WTC11 (cell line): ENCODE measurements around the gene IL1RAPL2. TPM values are rescaled to one million over a fixed set of nuclear protein-coding genes. Genes with fewer than 3 reads are reported as not detected.

Source experiments
- ATAC-seq: fragments of 200-7000 bp; cut with Tn5 transposase; 2 replicates; pipeline ENCODE4 v1.10.0; 2021; ENCODE audit warnings: mild to moderate bottlenecking, moderate library complexity
- CTCF ChIA-PET: fragments of 300-600 bp; sonication (Branson Sonifier 250); formaldehyde crosslinking; loops from one replicate; lab custom pipeline; 2021; ENCODE audit warnings: antibody characterized with exemption; lab: Charles Lee
- POLR2A ChIA-PET: fragments of 350-600 bp; sonication (Branson Sonifier 250); formaldehyde crosslinking; loops from one replicate; lab custom pipeline; 2021; ENCODE audit warnings: antibody characterized with exemption; lab: Charles Lee
- DNase-seq: peaks from one replicate; pipeline ENCODE4 v3.0.0; 2021; ENCODE audit warnings: low spot score
- H3K27ac Mint-ChIP-seq: 2 replicates; pipeline ENCODE4 v1.8.0; 2021; ENCODE audit warnings: mixed read lengths
- H3K27me3 Mint-ChIP-seq: 2 replicates; pipeline ENCODE4 v1.8.0; 2021; ENCODE audit warnings: low read depth, mild to moderate bottlenecking, moderate library complexity, mixed read lengths
- H3K36me3 Mint-ChIP-seq: 2 replicates; pipeline ENCODE4 v1.8.0; 2021; ENCODE audit warnings: mixed read lengths
- H3K4me1 Mint-ChIP-seq: 2 replicates; pipeline ENCODE4 v1.8.0; 2022; ENCODE audit warnings: mixed read lengths
- H3K4me3 Mint-ChIP-seq: 2 replicates; pipeline ENCODE4 v1.8.0; 2021; ENCODE audit warnings: mild to moderate bottlenecking, moderate library complexity, mixed read lengths
- H3K9me3 Mint-ChIP-seq: 2 replicates; pipeline ENCODE4 v1.8.0; 2021; ENCODE audit warnings: mixed read lengths
- ATF1 ChIP-seq: sonication (generic); formaldehyde crosslinking; IDR thresholded peaks from 2 replicates; pipeline ENCODE4 v1.8.1; 2023; ENCODE audit warnings: mild to moderate bottlenecking, moderate library complexity, missing genetic modification reagents
- ELF4 ChIP-seq: sonication (generic); formaldehyde crosslinking; IDR thresholded peaks from 2 replicates; pipeline ENCODE4 v1.8.1; 2022; ENCODE audit warnings: low read depth, mild to moderate bottlenecking, moderate library complexity, missing genetic modification reagents
- EMX1 ChIP-seq: fragments of 250-450 bp; sonication (Bioruptor Pico); IDR thresholded peaks from 2 replicates; pipeline ENCODE4 v1.8.0; 2021; ENCODE audit warnings: mild to moderate bottlenecking
- ETV6 ChIP-seq: sonication (generic); formaldehyde crosslinking; IDR thresholded peaks from 2 replicates; pipeline ENCODE4 v1.8.1; 2022; ENCODE audit warnings: mild to moderate bottlenecking, missing genetic modification reagents
- FOXK1 ChIP-seq: sonication (generic); formaldehyde crosslinking; IDR thresholded peaks from 2 replicates; pipeline ENCODE4 v1.8.0; 2022; ENCODE audit warnings: mild to moderate bottlenecking, moderate library complexity, missing genetic modification reagents
- FOXP1 ChIP-seq: sonication (generic); formaldehyde crosslinking; IDR thresholded peaks from 2 replicates; pipeline ENCODE4 v1.8.0; 2022; ENCODE audit warnings: missing genetic modification reagents, mild to moderate bottlenecking, moderate library complexity, borderline replicate concordance
- IRF2 ChIP-seq: sonication (generic); formaldehyde crosslinking; IDR thresholded peaks from 2 replicates; pipeline ENCODE4 v1.8.0; 2022; ENCODE audit warnings: low read depth, missing genetic modification reagents, borderline replicate concordance
- MYBL2 ChIP-seq: sonication (generic); formaldehyde crosslinking; IDR thresholded peaks from 2 replicates; pipeline ENCODE4 v1.8.1; 2023; ENCODE audit warnings: mild to moderate bottlenecking, moderate library complexity, missing genetic modification reagents
- NFE2L1 ChIP-seq: sonication (generic); formaldehyde crosslinking; IDR thresholded peaks from 2 replicates; pipeline ENCODE4 v1.8.1; 2023; ENCODE audit warnings: missing genetic modification reagents
- NR1H2 ChIP-seq: sonication (generic); formaldehyde crosslinking; IDR thresholded peaks from 2 replicates; pipeline ENCODE4 v1.9.0; 2021; ENCODE audit warnings: mild to moderate bottlenecking, moderate library complexity, missing genetic modification reagents
- NR3C1 ChIP-seq: sonication (generic); formaldehyde crosslinking; conservative IDR thresholded peaks from 2 replicates; pipeline ENCODE4 v1.8.1; 2023; ENCODE audit warnings: low read depth, mild to moderate bottlenecking, missing genetic modification reagents
- RORB ChIP-seq: fragments of 250-450 bp; sonication (Bioruptor Pico); IDR thresholded peaks from 2 replicates; pipeline ENCODE4 v1.9.0; 2021; ENCODE audit warnings: mild to moderate bottlenecking
- SMAD4 ChIP-seq: sonication (generic); formaldehyde crosslinking; IDR thresholded peaks from 2 replicates; pipeline ENCODE4 v1.8.0; 2022; ENCODE audit warnings: mild to moderate bottlenecking, missing genetic modification reagents
- SP1 ChIP-seq: sonication (generic); formaldehyde crosslinking; conservative IDR thresholded peaks from 2 replicates; pipeline ENCODE4 v1.8.1; 2022; ENCODE audit warnings: missing genetic modification reagents
- TCF7 ChIP-seq: sonication (generic); formaldehyde crosslinking; IDR thresholded peaks from 2 replicates; pipeline ENCODE4 v1.8.0; 2022; ENCODE audit warnings: mild to moderate bottlenecking, low read depth, missing genetic modification reagents, moderate library complexity
- TEAD4 ChIP-seq: sonication (generic); formaldehyde crosslinking; IDR thresholded peaks from 2 replicates; pipeline ENCODE4 v1.8.0; 2022; ENCODE audit warnings: mild to moderate bottlenecking, missing genetic modification reagents
- ZNF138 ChIP-seq: sonication (generic); formaldehyde crosslinking; conservative IDR thresholded peaks from 2 replicates; pipeline ENCODE4 v1.8.1; 2022; ENCODE audit warnings: mild to moderate bottlenecking, moderate library complexity, missing genetic modification reagents
- total RNA-seq: library from RNA; stranded (reverse); gene quantifications from 3 replicates; pipeline ENCODE4 v1.2.3, GENCODE V29; 2021
- TF ChIP-seq, protein P1 (sequence below): sonication (generic); formaldehyde crosslinking; IDR thresholded peaks from 2 replicates; pipeline ENCODE4 v1.8.0; 2022; ENCODE audit warnings: mild to moderate bottlenecking, missing genetic modification reagents
- TF ChIP-seq, protein P2 (sequence below): sonication (generic); formaldehyde crosslinking; IDR thresholded peaks from 2 replicates; pipeline ENCODE4 v1.8.1; 2023; ENCODE audit warnings: mild to moderate bottlenecking, missing genetic modification reagents, borderline replicate concordance
- TF ChIP-seq, protein P3 (sequence below): sonication (generic); formaldehyde crosslinking; IDR thresholded peaks from 2 replicates; pipeline ENCODE4 v1.8.1; 2022; ENCODE audit warnings: mild to moderate bottlenecking, missing genetic modification reagents, moderate library complexity, borderline replicate concordance
- TF ChIP-seq, protein P4 (sequence below): sonication (generic); formaldehyde crosslinking; IDR thresholded peaks from 2 replicates; pipeline ENCODE4 v1.8.1; 2023; ENCODE audit warnings: mild to moderate bottlenecking, missing genetic modification reagents, moderate library complexity
- TF ChIP-seq, protein P5 (sequence below): fragments of 250-450 bp; sonication (Bioruptor Pico); IDR thresholded peaks from 2 replicates; pipeline ENCODE4 v1.9.0; 2021; ENCODE audit warnings: mild to moderate bottlenecking
- TF ChIP-seq, protein P6 (sequence below): fragments of 250-450 bp; sonication (Bioruptor Pico); IDR thresholded peaks from 2 replicates; pipeline ENCODE4 v1.9.0; 2021; ENCODE audit warnings: mild to moderate bottlenecking
- TF ChIP-seq, protein P7 (sequence below): fragments of 200-600 bp; IDR thresholded peaks from 2 replicates; pipeline ENCODE4 v1.8.0; 2022; ENCODE audit warnings: antibody characterized with exemption

IL1RAPL2 gene
- total RNA-seq, 1 experiment from 2014 or later, result 0.09 TPM

DNA sequence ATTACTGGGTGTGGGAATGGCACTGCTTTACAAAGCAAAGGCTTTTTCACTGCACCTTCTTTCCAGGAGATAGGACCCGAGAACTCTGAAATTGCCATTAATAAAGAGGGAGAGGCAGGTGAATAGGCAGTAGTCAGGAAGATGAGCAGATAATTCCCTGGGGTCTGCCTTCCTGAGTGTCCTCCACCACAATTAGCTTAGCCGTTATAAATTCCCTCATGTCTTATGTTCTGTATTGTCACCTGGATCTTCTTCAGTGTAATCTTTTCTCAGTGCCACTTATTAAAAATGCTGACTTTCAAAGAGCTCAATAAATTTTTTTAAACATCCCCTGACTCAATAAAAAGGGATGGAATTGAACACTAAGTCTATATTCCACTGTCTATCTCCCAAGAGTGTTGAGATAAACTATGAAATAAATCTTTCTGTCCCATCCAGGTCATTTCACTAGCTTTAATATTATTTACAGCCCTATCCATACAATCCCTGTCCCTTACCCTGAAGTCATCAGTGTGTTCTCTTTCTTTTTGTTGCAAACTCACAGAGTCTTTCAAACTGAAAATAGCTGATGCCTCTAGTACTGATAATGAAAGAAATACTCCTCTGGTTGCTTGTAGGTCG is 984.2 kb downstream of the IL1RAPL2 start:
- no peak for TF ChIP-seq IRF2
- no peak for TF ChIP-seq NR1H2
- TF ChIP-seq FOXK1 (CRISPR knock-in tag), result no peak
- TF ChIP-seq, protein P1, sequence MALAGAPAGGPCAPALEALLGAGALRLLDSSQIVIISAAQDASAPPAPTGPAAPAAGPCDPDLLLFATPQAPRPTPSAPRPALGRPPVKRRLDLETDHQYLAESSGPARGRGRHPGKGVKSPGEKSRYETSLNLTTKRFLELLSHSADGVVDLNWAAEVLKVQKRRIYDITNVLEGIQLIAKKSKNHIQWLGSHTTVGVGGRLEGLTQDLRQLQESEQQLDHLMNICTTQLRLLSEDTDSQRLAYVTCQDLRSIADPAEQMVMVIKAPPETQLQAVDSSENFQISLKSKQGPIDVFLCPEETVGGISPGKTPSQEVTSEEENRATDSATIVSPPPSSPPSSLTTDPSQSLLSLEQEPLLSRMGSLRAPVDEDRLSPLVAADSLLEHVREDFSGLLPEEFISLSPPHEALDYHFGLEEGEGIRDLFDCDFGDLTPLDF (CRISPR knock-in tag), result no peak
- TF ChIP-seq, protein P2, sequence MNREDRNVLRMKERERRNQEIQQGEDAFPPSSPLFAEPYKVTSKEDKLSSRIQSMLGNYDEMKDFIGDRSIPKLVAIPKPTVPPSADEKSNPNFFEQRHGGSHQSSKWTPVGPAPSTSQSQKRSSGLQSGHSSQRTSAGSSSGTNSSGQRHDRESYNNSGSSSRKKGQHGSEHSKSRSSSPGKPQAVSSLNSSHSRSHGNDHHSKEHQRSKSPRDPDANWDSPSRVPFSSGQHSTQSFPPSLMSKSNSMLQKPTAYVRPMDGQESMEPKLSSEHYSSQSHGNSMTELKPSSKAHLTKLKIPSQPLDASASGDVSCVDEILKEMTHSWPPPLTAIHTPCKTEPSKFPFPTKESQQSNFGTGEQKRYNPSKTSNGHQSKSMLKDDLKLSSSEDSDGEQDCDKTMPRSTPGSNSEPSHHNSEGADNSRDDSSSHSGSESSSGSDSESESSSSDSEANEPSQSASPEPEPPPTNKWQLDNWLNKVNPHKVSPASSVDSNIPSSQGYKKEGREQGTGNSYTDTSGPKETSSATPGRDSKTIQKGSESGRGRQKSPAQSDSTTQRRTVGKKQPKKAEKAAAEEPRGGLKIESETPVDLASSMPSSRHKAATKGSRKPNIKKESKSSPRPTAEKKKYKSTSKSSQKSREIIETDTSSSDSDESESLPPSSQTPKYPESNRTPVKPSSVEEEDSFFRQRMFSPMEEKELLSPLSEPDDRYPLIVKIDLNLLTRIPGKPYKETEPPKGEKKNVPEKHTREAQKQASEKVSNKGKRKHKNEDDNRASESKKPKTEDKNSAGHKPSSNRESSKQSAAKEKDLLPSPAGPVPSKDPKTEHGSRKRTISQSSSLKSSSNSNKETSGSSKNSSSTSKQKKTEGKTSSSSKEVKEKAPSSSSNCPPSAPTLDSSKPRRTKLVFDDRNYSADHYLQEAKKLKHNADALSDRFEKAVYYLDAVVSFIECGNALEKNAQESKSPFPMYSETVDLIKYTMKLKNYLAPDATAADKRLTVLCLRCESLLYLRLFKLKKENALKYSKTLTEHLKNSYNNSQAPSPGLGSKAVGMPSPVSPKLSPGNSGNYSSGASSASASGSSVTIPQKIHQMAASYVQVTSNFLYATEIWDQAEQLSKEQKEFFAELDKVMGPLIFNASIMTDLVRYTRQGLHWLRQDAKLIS (CRISPR knock-in tag), result no peak
- TF ChIP-seq ELF4 (CRISPR knock-in tag), result no peak
- no peak for TF ChIP-seq FOXP1
- no peak for TF ChIP-seq RORB (CRISPR knock-in tag)
- TF ChIP-seq, protein P3, sequence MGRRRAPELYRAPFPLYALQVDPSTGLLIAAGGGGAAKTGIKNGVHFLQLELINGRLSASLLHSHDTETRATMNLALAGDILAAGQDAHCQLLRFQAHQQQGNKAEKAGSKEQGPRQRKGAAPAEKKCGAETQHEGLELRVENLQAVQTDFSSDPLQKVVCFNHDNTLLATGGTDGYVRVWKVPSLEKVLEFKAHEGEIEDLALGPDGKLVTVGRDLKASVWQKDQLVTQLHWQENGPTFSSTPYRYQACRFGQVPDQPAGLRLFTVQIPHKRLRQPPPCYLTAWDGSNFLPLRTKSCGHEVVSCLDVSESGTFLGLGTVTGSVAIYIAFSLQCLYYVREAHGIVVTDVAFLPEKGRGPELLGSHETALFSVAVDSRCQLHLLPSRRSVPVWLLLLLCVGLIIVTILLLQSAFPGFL (CRISPR knock-in tag), result no peak
- no peak for TF ChIP-seq EMX1 (CRISPR knock-in tag)
- no peak for TF ChIP-seq NFE2L1
- no peak for TF ChIP-seq TCF7
- TF ChIP-seq, protein P4, sequence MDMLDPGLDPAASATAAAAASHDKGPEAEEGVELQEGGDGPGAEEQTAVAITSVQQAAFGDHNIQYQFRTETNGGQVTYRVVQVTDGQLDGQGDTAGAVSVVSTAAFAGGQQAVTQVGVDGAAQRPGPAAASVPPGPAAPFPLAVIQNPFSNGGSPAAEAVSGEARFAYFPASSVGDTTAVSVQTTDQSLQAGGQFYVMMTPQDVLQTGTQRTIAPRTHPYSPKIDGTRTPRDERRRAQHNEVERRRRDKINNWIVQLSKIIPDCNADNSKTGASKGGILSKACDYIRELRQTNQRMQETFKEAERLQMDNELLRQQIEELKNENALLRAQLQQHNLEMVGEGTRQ (CRISPR knock-in tag), result no peak
- no peak for TF ChIP-seq TEAD4 (CRISPR knock-in tag)
- Mint-ChIP-seq H3K27ac (no peak overlapping the region), H3K9me3 (no peaks in the 10 kb centered on the region), H3K36me3 (no peaks in the 10 kb centered on the region), H3K4me3 (no peak overlapping the region), H3K4me1 (peaks cover 16% of the 10 kb centered on the region), H3K27me3 (no peaks in the 10 kb centered on the region)
- ATAC-seq (no peak), DNase-seq (no peak)
- ChIA-PET POLR2A (no interaction called here), CTCF (no interaction called here)

DNA sequence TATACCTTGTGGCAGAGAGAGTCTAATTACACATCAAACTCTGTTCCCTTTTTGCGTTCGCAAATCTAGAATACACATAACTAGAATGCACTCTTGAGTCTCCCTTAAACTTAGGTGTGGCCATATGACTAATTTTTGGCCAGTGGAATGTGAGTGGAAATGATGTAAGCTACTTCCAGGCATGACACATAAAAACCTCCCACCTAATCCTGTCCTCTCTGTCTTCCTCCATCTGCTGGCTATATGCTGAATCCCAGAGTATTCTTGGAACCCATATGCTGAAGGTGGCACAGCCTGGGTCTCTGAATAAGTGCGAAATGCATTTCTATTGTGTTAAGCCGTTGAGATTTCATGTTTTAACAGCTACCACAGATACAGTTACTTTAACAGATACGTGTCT is 986.4 kb downstream of the IL1RAPL2 start:
- no peaks in the 10 kb centered on the region for H3K36me3 Mint-ChIP-seq
- no peak for ATAC-seq
- POLR2A ChIA-PET, result no interaction called here
- no peaks in the 10 kb centered on the region for H3K27me3 Mint-ChIP-seq
- H3K4me1 Mint-ChIP-seq, result 0 out of 2 replicates have a peak, but pooled peaks cover 3% of the 10 kb centered on the region
- no peak for DNase-seq
- no peak overlapping the region for H3K4me3 Mint-ChIP-seq
- H3K9me3 Mint-ChIP-seq, result no peaks in the 10 kb centered on the region
- CTCF ChIA-PET, result no interaction called here
- H3K27ac Mint-ChIP-seq, result no peak overlapping the region
- no peak for TF ChIP-seq SMAD4 (CRISPR knock-in tag)
- no peak for TF ChIP-seq RORB (CRISPR knock-in tag)
- TF ChIP-seq IRF2, result no peak
- no peak for TF ChIP-seq NR3C1 (CRISPR knock-in tag)
- TF ChIP-seq, protein P5, sequence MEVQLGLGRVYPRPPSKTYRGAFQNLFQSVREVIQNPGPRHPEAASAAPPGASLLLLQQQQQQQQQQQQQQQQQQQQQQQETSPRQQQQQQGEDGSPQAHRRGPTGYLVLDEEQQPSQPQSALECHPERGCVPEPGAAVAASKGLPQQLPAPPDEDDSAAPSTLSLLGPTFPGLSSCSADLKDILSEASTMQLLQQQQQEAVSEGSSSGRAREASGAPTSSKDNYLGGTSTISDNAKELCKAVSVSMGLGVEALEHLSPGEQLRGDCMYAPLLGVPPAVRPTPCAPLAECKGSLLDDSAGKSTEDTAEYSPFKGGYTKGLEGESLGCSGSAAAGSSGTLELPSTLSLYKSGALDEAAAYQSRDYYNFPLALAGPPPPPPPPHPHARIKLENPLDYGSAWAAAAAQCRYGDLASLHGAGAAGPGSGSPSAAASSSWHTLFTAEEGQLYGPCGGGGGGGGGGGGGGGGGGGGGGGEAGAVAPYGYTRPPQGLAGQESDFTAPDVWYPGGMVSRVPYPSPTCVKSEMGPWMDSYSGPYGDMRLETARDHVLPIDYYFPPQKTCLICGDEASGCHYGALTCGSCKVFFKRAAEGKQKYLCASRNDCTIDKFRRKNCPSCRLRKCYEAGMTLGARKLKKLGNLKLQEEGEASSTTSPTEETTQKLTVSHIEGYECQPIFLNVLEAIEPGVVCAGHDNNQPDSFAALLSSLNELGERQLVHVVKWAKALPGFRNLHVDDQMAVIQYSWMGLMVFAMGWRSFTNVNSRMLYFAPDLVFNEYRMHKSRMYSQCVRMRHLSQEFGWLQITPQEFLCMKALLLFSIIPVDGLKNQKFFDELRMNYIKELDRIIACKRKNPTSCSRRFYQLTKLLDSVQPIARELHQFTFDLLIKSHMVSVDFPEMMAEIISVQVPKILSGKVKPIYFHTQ (CRISPR knock-in tag), result no peak
- TF ChIP-seq ETV6 (CRISPR knock-in tag), result no peak
- TF ChIP-seq ATF1 (CRISPR knock-in tag), result no peak
- TF ChIP-seq, protein P6, sequence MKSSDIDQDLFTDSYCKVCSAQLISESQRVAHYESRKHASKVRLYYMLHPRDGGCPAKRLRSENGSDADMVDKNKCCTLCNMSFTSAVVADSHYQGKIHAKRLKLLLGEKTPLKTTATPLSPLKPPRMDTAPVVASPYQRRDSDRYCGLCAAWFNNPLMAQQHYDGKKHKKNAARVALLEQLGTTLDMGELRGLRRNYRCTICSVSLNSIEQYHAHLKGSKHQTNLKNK (CRISPR knock-in tag), result no peak
- TF ChIP-seq EMX1 (CRISPR knock-in tag), result no peak
- TF ChIP-seq, protein P7, sequence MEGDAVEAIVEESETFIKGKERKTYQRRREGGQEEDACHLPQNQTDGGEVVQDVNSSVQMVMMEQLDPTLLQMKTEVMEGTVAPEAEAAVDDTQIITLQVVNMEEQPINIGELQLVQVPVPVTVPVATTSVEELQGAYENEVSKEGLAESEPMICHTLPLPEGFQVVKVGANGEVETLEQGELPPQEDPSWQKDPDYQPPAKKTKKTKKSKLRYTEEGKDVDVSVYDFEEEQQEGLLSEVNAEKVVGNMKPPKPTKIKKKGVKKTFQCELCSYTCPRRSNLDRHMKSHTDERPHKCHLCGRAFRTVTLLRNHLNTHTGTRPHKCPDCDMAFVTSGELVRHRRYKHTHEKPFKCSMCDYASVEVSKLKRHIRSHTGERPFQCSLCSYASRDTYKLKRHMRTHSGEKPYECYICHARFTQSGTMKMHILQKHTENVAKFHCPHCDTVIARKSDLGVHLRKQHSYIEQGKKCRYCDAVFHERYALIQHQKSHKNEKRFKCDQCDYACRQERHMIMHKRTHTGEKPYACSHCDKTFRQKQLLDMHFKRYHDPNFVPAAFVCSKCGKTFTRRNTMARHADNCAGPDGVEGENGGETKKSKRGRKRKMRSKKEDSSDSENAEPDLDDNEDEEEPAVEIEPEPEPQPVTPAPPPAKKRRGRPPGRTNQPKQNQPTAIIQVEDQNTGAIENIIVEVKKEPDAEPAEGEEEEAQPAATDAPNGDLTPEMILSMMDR, result no peak
- TF ChIP-seq MYBL2 (CRISPR knock-in tag), result no peak
- no peak for TF ChIP-seq SP1 (CRISPR knock-in tag)
- no peak for TF ChIP-seq ZNF138
